ENCODE measurements around the gene ACTR8. TPM values are rescaled to one million over a fixed set of nuclear protein-coding genes. Genes with fewer than 3 reads are reported as not detected.
A peak's percentile ranks its signal among the peaks of the same experiment; 100 is the strongest.
"Not testable (repeated sequence)": the region's sequence is repeated elsewhere in the genome, so short reads cannot be mapped to it uniquely, and the experiment has no call there.

ACTR8 gene, protein sequence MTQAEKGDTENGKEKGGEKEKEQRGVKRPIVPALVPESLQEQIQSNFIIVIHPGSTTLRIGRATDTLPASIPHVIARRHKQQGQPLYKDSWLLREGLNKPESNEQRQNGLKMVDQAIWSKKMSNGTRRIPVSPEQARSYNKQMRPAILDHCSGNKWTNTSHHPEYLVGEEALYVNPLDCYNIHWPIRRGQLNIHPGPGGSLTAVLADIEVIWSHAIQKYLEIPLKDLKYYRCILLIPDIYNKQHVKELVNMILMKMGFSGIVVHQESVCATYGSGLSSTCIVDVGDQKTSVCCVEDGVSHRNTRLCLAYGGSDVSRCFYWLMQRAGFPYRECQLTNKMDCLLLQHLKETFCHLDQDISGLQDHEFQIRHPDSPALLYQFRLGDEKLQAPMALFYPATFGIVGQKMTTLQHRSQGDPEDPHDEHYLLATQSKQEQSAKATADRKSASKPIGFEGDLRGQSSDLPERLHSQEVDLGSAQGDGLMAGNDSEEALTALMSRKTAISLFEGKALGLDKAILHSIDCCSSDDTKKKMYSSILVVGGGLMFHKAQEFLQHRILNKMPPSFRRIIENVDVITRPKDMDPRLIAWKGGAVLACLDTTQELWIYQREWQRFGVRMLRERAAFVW
- total RNA-seq (10 to 100 TPM; 24.1 to 48.4 (median 42.3) TPM), polyA plus RNA-seq (10 to 100 TPM; 10.8 to 14.2 TPM)
- long read RNA-seq, donor 1, transcript ACTR8-201 (13 exons, 3,629 nt) = major isoform, 19 of 28 reads
- long read RNA-seq, donor 1, partial matches to known transcripts = 4 of 28 reads
- long read RNA-seq, donor 1, other reads (novel, unspliced or antisense) = 4 of 28 reads
- long read RNA-seq, donor 2, transcript ACTR8-201 (13 exons, 3,629 nt) = major isoform, 19 of 24 reads
- long read RNA-seq, donor 2, partial matches to known transcripts = 2 of 24 reads
- long read RNA-seq, donor 2, other reads (novel, unspliced or antisense) = 3 of 24 reads
- long read RNA-seq, donor 3, transcript ACTR8-201 (13 exons, 3,629 nt) = major isoform, 36 of 42 reads
- long read RNA-seq, donor 3, partial matches to known transcripts = 3 of 42 reads
- long read RNA-seq, donor 3, other reads (novel, unspliced or antisense) = 3 of 42 reads

DNA sequence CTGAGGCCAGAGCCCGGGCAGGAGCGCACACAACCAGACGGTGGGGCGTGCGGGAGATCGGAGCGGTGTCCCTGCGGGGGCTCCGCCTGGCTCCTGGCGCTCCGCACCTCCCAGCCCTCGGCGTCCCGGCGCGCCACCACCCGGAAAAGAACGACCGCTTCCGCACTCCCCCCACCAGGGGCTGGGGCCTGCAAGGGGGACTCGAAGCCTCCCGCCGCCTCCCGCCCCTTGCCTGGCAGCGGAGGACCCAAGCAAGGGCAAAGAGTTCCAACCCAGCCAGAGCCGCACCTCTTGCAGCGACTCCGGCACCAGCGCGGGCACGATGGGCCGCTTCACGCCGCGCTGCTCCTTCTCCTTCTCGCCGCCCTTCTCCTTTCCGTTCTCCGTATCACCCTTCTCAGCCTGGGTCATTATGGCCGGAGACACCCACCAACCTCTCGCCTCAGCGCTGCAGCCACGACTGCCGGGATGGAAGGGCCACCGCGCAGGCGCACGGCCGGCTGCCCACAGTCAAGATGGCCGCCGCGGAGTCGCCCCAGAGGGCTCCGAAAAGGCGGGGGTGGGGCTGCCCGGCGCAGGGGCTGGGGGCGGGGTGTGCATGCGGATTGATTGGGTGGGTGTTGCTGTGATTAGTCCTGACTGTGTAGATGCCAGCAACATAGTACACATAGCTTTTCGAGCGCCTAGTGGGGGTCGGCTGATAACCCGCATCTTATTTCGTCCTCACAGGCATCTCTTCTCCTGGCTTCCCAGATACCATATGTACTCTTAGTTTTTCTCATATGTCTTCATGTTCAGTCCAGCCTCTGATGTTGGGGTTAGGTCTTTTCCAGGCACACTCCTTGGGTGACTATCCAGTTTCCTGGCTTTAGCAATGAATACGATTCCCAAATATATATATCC, at the start of gene ACTR8:
TSS of gene ACTR8 (minus strand) at position 462 of the 903 bp plus-strand sequence. CDS start at position 411, 51 bp downstream.
- Histone ChIP-seq H3K9me3 (no peaks in the 10 kb centered on the region), H3K4me1 (peaks cover 0 to 24% (median 19%) of the 10 kb centered on the region in 9 donors), H3K27ac (peak within 1 kb of the TSS; percentile 66 to 96 (median 92)), H3K36me3 (peaks cover 0 to 71% (median 53%) of the 10 kb centered on the region in 9 donors), H3K27me3 (no peaks in the 10 kb centered on the region), H3K4me3 (peak within 1 kb of the TSS; percentile 58 to 95 (median 87))
- WGBS, 2 donors = 1% methylated on average over 65 of the region's 65 CpGs
- TF ChIP-seq, protein P1, sequence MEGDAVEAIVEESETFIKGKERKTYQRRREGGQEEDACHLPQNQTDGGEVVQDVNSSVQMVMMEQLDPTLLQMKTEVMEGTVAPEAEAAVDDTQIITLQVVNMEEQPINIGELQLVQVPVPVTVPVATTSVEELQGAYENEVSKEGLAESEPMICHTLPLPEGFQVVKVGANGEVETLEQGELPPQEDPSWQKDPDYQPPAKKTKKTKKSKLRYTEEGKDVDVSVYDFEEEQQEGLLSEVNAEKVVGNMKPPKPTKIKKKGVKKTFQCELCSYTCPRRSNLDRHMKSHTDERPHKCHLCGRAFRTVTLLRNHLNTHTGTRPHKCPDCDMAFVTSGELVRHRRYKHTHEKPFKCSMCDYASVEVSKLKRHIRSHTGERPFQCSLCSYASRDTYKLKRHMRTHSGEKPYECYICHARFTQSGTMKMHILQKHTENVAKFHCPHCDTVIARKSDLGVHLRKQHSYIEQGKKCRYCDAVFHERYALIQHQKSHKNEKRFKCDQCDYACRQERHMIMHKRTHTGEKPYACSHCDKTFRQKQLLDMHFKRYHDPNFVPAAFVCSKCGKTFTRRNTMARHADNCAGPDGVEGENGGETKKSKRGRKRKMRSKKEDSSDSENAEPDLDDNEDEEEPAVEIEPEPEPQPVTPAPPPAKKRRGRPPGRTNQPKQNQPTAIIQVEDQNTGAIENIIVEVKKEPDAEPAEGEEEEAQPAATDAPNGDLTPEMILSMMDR (IDR thresholded peaks at IDR 0.05) = peak in 6 of 9 donors; percentile 11 to 42 (median 23)
- intact Hi-C loops (cut with DNase I) = no loop called here
- peak; percentile 97 to 99 (median 98) for ATAC-seq
- DNase-seq = peak; percentile 88 to 91

DNA sequence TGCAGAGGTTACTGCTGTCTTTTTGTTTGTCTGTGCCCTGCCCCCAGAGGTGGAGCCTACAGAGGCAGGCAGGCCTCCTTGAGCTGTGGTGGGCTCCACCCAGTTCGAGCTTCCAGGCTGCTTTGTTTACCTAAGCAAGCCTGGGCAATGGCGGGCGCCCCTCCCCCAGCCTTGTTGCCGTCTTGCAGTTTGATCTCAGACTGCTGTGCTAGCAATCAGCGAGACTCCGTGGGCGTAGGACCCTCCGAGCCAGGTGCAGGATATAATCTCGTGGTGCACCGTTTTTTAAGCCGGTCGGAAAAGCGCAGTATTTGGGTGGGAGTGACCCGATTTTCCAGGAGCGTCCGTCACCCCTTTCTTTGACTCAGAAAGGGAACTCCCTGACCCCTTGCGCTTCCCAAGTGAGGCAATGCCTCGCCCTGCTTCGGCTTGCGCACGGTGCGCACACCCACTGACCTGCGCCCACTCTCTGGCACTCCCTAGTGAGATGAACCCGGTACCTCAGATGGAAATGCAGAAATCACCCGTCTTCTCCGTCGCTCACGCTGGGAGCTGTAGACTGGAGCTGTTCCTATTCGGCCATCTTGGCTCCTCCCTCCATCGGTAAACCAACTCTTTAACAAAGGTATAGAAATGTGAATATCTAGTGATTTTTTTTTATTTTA, 45.4 kb upstream of the ACTR8 start:
- H3K4me3 ChIP-seq, H3K9me3 ChIP-seq, H3K4me1 ChIP-seq, H3K27ac ChIP-seq, DNase-seq, H3K36me3 ChIP-seq, ATAC-seq: not testable (repeated sequence)
- intact Hi-C loops (cut with DNase I) = loop anchor here in 1 of 10 donors (10.0 kb wide), 1 partner anchor 553 kb away; no protein-coding TSS in a partner anchor
- peaks cover 0 to 24% (median 8%) of the 10 kb centered on the region in 7 donors for H3K27me3 ChIP-seq
- WGBS, 2 donors = 74 to 77% methylated on average over 25 to 30 of the region's 30 CpGs

DNA sequence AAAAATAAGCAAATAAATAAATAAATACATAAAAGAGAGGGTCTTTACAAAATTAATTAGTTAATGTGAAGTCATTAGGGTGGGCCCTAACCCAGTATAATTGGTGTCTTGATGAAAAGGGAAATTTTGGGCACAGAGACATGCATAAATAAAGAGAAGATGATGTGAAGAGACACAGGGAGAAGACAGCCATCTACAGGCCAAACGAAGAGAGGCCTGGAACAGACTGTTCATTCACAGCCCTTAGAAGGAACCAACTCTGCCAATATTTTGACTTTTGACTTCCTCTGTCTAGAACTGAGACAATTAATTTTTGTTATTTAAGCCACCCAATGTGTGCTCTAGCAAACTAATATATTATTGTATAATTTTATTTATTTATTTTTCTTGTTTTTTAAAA, 39.3 kb upstream of the ACTR8 start:
- intact Hi-C loops (cut with DNase I) = loop anchor here in 1 of 10 donors (10.0 kb wide), 1 partner anchor 546 kb away; no protein-coding TSS in a partner anchor
- DNase-seq (no peak), ATAC-seq (peak in 1 of 8 donors; percentile 67)
- TF ChIP-seq, protein P1 (IDR thresholded peaks at IDR 0.05) = peak in 7 of 9 donors; percentile 28 to 55 (median 45)
- Histone ChIP-seq H3K4me1 (no peaks in the 10 kb centered on the region), H3K4me3 (no peak overlapping the region), H3K27me3 (peaks cover 0 to 31% (median 13%) of the 10 kb centered on the region in 7 donors), H3K27ac (no peak overlapping the region), H3K9me3 (peaks cover 0 to 21% (median 0%) of the 10 kb centered on the region in 11 donors), H3K36me3 (no peaks in the 10 kb centered on the region)
- 35 to 44% methylated on average over 1 of the region's 1 CpG for WGBS, 2 donors

All from heart right ventricle (tissue), 16 donors.